Dermis microvascular lymphatic vessel endothelial cell (primary cell): ENCODE measurements around the gene SLC29A2. TPM values are rescaled to one million over a fixed set of nuclear protein-coding genes. Genes with fewer than 3 reads are reported as not detected.
"Not testable (repeated sequence)": the region's sequence is repeated elsewhere in the genome, so short reads cannot be mapped to it uniquely, and the experiment has no call there.

Experiments used
- DNase-seq, 2 donors: peaks; one replicate each; pipeline versions ENCODE4 v3.0.0 to v3.0.0-alpha.2; 2010; ENCODE audit warnings: low read depth in 2 of 2
- total RNA-seq: library from RNA; depleted of rRNA; stranded (reverse); fragments of >200 nt; gene quantifications from 2 replicates; pipeline ENCODE4 v1.2.1, GENCODE V29; 2014

Gene SLC29A2
- total RNA-seq, 1 donor from 2014 or later: 0.77 TPM

GRCh38 chr11:66386171-66387069, 14.9 kb upstream of the SLC29A2 start:
- peak; percentile 45 to 76 for DNase-seq

- not testable (repeated sequence) for DNase-seq
These were observed 12.8 kb upstream of the SLC29A2 start for GRCh38 chr11:66384316-66384715.

DNA sequence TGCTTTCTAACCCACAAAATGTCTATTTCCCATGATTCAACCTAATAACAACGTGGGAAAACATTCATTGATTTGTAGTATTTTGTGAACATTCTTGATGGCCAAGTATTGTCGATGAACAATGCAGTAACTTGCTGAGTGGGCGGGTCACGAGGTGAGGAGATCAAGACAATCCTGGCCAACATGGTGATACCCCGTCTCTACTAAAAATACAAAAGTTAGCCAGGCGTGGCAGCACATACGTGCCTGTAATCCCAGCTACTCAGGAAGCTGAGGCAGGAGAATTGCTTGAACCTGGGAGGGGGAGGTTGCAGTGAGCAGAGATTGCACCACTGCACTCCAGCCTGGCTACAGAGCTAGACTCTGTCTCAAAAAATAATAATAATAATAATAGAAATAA, 8.7 kb upstream of the SLC29A2 start:
- not testable (repeated sequence) for DNase-seq

GRCh38 chr11:66373690-66374287, 2.2 kb upstream of the SLC29A2 start:
- DNase-seq: not testable (repeated sequence)

- DNase-seq: no peak
These were observed 1.7 kb upstream of the SLC29A2 start for GRCh38 chr11:66373265-66373664.

DNA sequence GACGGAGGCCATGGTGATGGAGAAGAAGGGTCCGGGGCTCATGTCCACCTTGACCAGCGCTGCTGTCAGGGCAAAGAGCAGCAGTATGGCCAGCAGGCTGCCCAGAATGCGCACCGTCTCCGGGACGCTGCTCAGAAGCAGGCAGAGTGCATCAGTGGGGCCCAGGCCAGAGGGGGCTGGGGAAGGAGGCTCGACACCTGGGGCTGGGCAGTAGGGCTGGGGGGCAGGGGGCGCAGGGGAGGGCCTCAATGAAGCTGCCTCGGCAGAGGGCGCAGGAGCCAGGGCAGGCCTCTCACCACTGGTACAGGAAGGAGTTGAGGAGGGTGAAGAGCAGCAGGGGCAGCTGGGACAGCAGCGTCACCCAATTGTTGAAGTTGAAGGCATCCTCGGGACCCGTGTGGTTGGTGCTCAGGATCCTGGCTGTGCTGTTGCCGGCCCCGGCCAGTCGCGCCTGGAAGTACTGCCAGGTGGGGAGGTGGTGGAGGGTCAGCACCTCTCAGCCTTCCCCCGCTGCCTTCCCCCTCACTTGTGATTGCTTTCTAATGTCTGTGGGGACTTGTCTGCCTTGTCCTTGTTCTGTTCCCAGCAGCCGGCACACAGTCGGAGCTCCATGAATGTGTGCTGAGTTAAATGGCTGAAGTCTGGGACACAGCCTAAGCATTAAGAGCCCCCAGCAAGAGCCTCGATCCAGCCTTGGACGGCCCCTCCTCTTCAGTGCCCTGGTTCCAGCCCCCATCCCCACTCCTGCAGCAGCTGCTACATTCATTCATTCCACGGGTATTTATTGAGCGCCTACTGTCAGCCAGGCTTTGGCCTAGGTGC, 2.3 kb downstream of the SLC29A2 start:
- DNase-seq: no peak

GRCh38 chr11:66368484-66368883, 3.1 kb downstream of the SLC29A2 start:
- DNase-seq: no peak

DNA sequence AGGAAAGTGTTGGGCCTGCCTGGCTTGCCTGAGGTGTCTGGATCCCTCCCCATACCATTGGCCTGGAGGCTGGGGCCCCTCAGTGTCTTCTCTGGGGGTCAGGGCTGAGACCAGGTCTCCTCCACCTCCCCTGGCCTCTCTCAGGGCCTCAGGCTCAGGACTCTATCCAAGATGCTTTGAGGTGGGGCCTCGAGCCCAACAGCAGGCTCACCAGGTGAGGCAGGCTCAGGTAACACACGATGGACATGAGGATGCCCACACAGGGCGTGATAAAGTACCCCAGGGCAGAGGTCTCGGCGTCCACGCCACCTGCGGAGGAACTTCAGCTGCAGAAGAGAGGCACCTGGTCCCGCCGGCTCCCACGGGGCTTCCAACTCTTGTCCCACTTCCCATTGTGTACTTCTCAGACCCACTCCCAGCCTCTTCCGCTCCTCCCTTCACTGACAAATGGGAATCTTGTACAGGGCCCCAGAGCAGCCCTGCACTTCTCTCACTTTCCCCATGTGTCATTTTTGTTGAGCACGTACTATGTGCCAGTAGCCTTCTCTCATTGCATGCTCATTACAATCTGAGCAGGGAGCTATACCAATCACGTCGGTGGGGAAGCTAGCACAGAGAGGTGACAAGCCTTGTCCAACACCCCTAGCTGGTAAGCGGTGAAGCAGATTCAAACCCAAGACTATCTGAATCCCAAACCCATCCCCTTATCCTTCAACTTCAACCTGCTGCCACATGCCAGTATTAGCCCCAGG, 3.8 kb downstream of the SLC29A2 start:
- no peak for DNase-seq

GRCh38 chr11:66366844-66367477, 4.6 kb downstream of the SLC29A2 start:
- no peak for DNase-seq

DNA sequence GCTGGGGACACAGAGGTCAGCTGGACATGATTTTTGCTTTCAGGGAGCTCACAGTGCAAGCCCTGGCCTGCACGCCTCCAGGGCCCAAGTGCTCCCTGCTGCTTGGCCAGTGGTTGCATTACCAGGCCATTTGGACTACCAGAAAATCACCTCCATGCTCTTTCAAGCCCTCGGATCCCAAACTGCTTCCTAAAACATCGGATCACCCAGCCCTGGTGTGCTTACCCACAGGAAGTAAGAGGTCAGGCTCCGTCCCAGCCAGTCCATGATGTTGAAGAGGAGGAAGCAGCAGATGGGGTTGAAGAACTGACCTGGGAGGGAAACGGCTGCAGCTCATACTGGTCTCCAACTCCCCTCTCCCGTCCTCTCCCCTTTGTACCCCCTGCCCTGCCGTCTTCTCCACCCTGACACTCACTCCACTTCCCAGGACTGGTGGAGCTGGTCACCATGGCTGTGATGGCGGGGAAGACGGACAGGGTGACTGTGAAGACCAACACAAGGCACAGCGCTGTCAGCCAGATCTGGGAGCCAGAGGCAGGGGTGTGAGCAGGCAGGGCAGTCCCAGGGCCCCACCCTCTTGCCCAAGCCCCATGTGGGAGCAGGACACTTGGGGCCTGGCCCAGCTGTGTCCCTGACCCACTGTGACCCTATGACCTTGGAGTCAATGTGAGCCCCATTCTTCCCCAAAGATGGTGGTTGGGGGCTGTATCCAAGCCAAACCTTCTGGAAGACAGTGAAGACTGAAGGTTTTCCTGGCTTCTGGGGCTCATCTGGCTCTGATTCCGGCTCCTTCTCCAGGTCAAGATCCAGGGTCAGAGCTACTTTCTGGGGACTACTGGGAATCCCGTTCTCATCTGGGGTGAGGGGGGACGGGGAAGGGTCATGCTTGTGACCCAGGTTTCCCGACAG, 5.6 kb downstream of the SLC29A2 start:
- no peak for DNase-seq

GRCh38 chr11:66365166-66365565, 6.4 kb downstream of the SLC29A2 start:
- DNase-seq: no peak

DNA sequence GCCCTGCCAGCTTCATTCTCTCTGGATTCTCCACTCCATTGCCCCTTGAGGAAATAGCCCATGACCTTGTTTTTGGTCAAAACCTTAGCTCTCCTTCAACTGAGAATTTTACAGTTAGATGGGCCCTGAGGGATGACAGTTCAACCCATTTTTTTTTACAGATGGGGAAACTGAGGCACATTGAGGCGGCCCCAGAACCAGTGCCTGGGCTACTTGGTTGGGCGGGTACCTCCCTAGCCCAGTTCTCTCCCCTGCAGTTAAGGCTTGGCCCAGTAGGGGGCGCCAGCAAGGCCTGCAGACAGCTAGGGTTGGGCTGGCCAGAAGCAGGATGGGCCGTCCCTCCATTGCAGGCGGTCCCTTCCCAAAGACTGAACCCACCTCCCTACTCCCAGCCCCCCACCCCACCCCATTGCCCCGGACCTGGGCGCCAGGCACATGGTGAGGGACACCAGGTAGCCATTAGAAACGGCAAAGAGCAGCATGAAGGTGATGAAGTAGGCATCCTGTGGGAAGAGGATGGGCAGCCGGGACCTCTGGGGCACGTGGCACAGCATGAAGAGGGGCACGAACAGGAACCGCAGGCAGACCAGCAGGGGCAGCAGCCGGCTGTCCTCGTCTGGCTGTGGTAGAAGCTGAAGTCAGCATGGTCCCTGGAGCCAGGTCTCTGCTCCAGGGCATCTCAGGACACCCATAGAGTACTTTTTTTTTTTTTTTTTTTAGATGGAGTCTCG, 7.6 kb downstream of the SLC29A2 start:
- no peak for DNase-seq

GRCh38 chr11:66363187-66363601, 8.4 kb downstream of the SLC29A2 start:
- no peak for DNase-seq

DNA sequence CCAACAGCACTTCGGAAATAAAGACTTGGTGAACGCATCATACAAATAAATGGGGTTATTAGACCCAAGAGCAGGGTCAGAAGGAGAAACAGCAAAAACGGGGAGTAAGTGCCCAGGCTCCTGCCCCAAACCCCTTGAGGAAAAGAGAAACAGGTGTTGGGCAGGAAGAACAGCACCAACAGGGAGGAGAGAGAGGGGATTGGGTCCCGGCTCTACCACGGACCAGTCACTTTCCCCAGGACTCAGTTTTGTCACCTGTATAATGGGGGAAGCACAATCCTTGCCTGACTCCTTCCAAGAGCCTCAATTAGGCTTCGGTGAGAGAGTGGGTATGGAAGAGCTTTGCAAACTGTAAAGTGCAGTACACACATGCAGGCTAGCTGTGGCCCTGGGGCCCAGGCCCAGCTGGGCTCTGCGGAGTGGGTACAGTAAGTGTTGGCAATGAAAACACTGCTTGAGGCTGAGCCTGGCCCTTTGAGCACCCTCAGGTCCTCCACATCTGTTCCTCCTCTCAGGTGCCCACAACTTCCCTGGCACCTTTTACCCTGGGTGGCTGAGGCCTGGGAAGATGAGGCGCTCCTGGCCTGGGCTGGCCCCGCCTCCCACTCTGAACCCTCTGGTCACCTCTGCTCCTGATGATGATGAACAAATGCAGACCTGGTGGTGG, 8.9 kb downstream of the SLC29A2 start:
- DNase-seq: no peak

DNA sequence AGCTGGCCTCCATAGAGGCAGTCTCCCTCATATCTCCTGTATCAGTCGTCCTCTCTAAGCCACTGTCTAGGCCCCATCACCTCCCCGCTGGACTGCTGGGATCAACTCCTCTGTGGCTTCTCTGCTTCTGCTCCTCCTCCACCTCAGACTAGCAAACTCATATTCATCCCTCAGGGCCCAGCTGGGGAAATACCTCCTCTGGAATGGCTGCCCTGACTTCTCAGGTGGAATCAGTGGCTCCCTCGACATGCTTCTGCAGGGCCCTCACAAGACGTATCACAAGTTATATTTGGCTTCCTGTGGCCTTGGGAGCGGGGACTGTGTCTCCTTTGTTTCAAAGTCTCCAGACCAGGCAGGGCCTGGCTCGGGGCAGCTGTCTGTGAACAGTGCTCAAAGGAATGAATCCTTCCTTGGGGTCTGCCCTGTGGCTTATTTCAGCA, 10.0 kb downstream of the SLC29A2 start:
- DNase-seq: no peak

DNA sequence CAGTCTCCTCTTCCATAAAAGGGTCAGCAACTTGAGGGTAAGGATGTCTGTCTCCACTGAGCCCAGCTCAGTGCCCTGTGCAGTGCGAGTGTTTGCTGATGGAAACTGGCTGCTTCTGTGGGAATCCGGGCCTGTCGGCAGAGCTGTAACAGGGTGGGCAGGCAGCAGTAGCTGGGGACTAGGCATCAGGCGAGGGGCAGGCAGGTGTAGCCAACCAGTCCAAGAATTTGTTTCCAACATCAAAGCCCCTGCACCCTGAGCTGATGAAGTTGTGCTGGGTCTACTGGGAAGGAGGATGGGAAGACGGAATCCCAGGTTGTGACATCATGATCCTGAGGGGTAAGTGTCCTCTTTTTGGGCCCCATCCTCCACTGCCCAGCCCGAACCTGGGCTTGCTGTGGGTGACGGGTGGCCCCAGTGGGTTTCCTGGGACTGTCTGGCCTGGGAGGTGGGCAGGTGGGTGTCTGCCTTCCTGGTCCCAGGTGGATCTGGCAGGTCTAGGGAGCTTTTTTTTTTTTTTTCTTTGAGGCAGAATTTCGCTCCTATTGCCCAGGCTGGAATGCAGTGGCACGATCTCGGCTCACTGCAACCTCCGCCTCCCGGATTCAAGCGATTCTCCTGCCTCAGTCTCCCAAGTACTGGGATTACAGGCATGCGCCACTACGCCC, 11.0 kb downstream of the SLC29A2 start:
- no peak for DNase-seq

DNA sequence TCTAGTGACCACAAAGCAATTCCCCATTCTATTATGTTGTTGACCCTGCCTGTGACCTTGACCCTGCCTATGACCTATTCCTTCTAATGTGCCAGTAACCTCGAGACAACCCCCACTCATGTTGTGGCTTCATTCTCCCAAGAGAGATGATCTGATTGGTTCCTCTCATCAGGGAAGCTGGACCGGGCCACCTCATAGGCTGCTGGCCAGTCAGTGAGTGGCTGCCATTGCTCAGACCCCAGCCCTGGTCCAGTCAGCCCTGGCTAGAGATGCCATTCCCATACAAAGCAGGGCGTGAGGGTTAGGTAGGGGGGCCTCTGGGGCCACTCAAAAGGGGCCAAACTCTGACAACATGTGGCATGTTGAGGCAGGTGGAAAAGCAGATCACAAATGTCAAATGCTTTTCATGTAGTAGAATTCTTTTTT, 11.9 kb downstream of the SLC29A2 start:
- no peak for DNase-seq
